B cell (primary cell): ENCODE data around the gene APMAP. TPM values are rescaled to one million over a fixed set of nuclear protein-coding genes. Genes with fewer than 3 reads are reported as not detected.

Source experiments
- ATAC-seq: fragments of 200-7000 bp; cut with Tn5 transposase; one replicate; pipeline ENCODE4 v1.10.0; 2021; ENCODE audit warnings: low read depth, mild to moderate bottlenecking, moderate number of reproducible peaks, moderate library complexity
- CTCF ChIA-PET: fragments of 350-600 bp; sonication (Branson Sonifier 250); formaldehyde crosslinking; loops from one replicate; lab custom pipeline; 2021; ENCODE audit warnings: antibody characterized with exemption, inconsistent platforms; lab: Charles Lee
- POLR2A ChIA-PET: fragments of 350-600 bp; sonication (Branson Sonifier 250); formaldehyde crosslinking; loops from one replicate; lab custom pipeline; 2021; ENCODE audit warnings: antibody characterized with exemption; lab: Charles Lee
- DNase-seq: peaks from one replicate; pipeline ENCODE4 v3.0.0; 2013
- H2AFZ ChIP-seq: 2 replicates; pipeline ENCODE4 v1.6.1; 2012; ENCODE audit warnings: mild to moderate bottlenecking, low read depth, low read length; ENCODE audit not compliant: insufficient read depth, poor library complexity, severe bottlenecking
- H3K27ac ChIP-seq, 2 donors: 1 replicate in 1 of 2; 2 replicates in 1 of 2; pipeline ENCODE4 v1.5.1; 2012 to 2013; ENCODE audit warnings: low read length in 2 of 2, mild to moderate bottlenecking in 2 of 2, moderate library complexity in 1 of 2
- H3K27me3 ChIP-seq, 4 experiments: fragments of 200-600 bp in 1 of 4; sonication (generic) in 1 of 4; replicated peaks in 1 of 4; 1 replicate in 2 of 4; 2 replicates in 2 of 4; pipeline versions ENCODE4 v1.6.1 to v1.7.0; 2013 to 2016; ENCODE audit warnings: low read length in 3 of 4, mild to moderate bottlenecking in 2 of 4, mixed read lengths in 1 of 4, moderate library complexity in 1 of 4; ENCODE audit not compliant: insufficient read depth in 4 of 4, control insufficient read depth in 3 of 4; ENCODE audit errors: control extremely low read depth in 1 of 4
- H3K36me3 ChIP-seq, 2 experiments: replicated peaks in 1 of 2; 1 replicate in 1 of 2; 2 replicates in 1 of 2; pipeline versions ENCODE4 v1.6.1 to v1.7.1; 2013; ENCODE audit warnings: low read length in 1 of 2; ENCODE audit not compliant: insufficient read depth in 2 of 2, control insufficient read depth in 1 of 2; ENCODE audit errors: control extremely low read depth in 1 of 2, extremely low read depth in 1 of 2
- H3K4me1 ChIP-seq, 2 donors: fragments of 200-600 bp in 1 of 2; sonication (generic) in 1 of 2; 1 replicate in 1 of 2; 2 replicates in 1 of 2; pipeline versions ENCODE4 v1.5.1 to v1.6.1; 2013 to 2017; ENCODE audit warnings: low read length in 2 of 2; ENCODE audit not compliant: control insufficient read depth in 2 of 2, insufficient read depth in 2 of 2
- H3K4me2 ChIP-seq: replicated peaks from 2 replicates; pipeline ENCODE3; 2012; ENCODE audit warnings: mild to moderate bottlenecking, low read depth, low read length; ENCODE audit not compliant: poor library complexity, severe bottlenecking
- H3K4me3 ChIP-seq, 5 experiments: fragments of 200-600 bp in 1 of 5; sonication (generic) in 1 of 5; 1 replicate in 3 of 5; 2 replicates in 2 of 5; pipeline versions ENCODE4 v1.5.1 to v1.7.0; 2011 to 2016; ENCODE audit warnings: low read length in 4 of 5, mild to moderate bottlenecking in 4 of 5, low read depth in 2 of 5, control low read depth in 1 of 5, moderate library complexity in 1 of 5; ENCODE audit not compliant: insufficient read depth in 1 of 5; ENCODE audit errors: control extremely low read depth in 1 of 5, extremely low read depth in 1 of 5
- H3K79me2 ChIP-seq: fragments of 200-600 bp; sonication (generic); one replicate; pipeline ENCODE4 v1.6.0; 2016; ENCODE audit warnings: low read length; ENCODE audit not compliant: control insufficient read depth, insufficient read depth
- H3K9ac ChIP-seq: fragments of 200-600 bp; sonication (generic); 2 replicates; pipeline ENCODE4 v1.6.1; 2017; ENCODE audit warnings: mild to moderate bottlenecking, low read length, moderate library complexity
- H3K9me3 ChIP-seq, 3 donors: one replicate each; pipeline versions ENCODE4 v1.6.1 to v1.7.1; 2013; ENCODE audit warnings: low read length in 2 of 3; ENCODE audit not compliant: control insufficient read depth in 2 of 3, insufficient read depth in 1 of 3; ENCODE audit errors: control extremely low read depth in 1 of 3
- H4K20me1 ChIP-seq: 2 replicates; pipeline ENCODE4 v1.6.0; 2012; ENCODE audit warnings: mild to moderate bottlenecking, low read length; ENCODE audit not compliant: insufficient read depth, control insufficient read depth, poor library complexity, severe bottlenecking
- H3K27ac Mint-ChIP-seq: one replicate; pipeline ENCODE4 v1.8.0; 2021; ENCODE audit warnings: mixed read lengths
- H3K27me3 Mint-ChIP-seq: one replicate; pipeline ENCODE4 v1.8.0; 2021; ENCODE audit warnings: mixed read lengths
- H3K4me1 Mint-ChIP-seq: one replicate; pipeline ENCODE4 v1.8.0; 2021; ENCODE audit warnings: mixed read lengths
- H3K4me3 Mint-ChIP-seq: one replicate; pipeline ENCODE4 v1.8.0; 2021; ENCODE audit warnings: mixed read lengths
- H3K9me3 Mint-ChIP-seq: one replicate; pipeline ENCODE4 v1.8.0; 2022; ENCODE audit warnings: mixed read lengths; ENCODE audit not compliant: insufficient read depth
- CTCF ChIP-seq: fragments of 200-600 bp; IDR thresholded peaks from one replicate; pipeline ENCODE4 v1.8.0; 2022; ENCODE audit warnings: antibody characterized with exemption, mild to moderate bottlenecking
- EZH2 ChIP-seq: IDR thresholded peaks from 2 replicates; pipeline ENCODE4 v1.6.1; 2012; ENCODE audit warnings: borderline replicate concordance, low read depth, mild to moderate bottlenecking, moderate library complexity, low read length; ENCODE audit not compliant: insufficient read depth, poor library complexity, severe bottlenecking
- WGBS: methylation state at CpG from one replicate; pipeline ENCODE4 v1.1.5; 2013; ENCODE audit warnings: missing lambda C conversion rate; ENCODE audit not compliant: insufficient coverage; 5-methylcytosine and 5-hydroxymethylcytosine counted together
- intact Hi-C: fragments of 100-400 bp; cut with micrococcal nuclease; formaldehyde crosslinking; loops from one replicate; pipeline ENCODE4 v1.10.0; 2022
- polyA plus RNA-seq: library from polyadenylated mRNA; depleted of rRNA; stranded (reverse); fragments of >200 nt; gene quantifications from 2 replicates; pipeline ENCODE4 v1.2.3, GENCODE V29; 2012
- total RNA-seq, 2 donors: library from RNA; stranded (reverse); fragments of 120-200 nt in 1 of 2; gene quantifications; 1 replicate in 1 of 2; 2 replicates in 1 of 2; pipeline versions ENCODE4 v1.2.3 to v1.2.4, GENCODE V29; 2013 to 2022

APMAP gene
- total and polyA plus RNA-seq, 2 donors (not counting 1 experiment from before 2014, with no cell fraction given): 9.1 to 28.0 TPM

GRCh38 chr20:25000268-25000801, 7.8 kb upstream of the APMAP start:
- no peaks in the 10 kb centered on the region for H3K9me3 ChIP-seq
- no peaks in the 10 kb centered on the region for H3K27me3 ChIP-seq
- no peak overlapping the region for H3K4me2 ChIP-seq
- no peak overlapping the region for H3K4me3 ChIP-seq
- no peaks in the 10 kb centered on the region for H4K20me1 ChIP-seq
- DNase-seq (no peak), ATAC-seq (no peak)
- intact Hi-C loops: no loop called here
- no peak overlapping the region for H2AFZ ChIP-seq
- H3K4me1 ChIP-seq: peaks cover 0 to under 1% of the 10 kb centered on the region in 2 donors
- TF ChIP-seq EZH2 (no peak), CTCF (no peak)
- CTCF ChIA-PET: interaction anchor here (1.1 to 9.8 kb wide), 3 partner anchors 54 to 64 kb away, joined by 3 to 250 read pairs (median 4); partner anchors contain the start of gene ACSS1
- H3K79me2 ChIP-seq: no peaks in the 10 kb centered on the region
- Mint-ChIP-seq H3K9me3 (no peaks in the 10 kb centered on the region), H3K27ac (no peak overlapping the region), H3K4me3 (no peak overlapping the region), H3K4me1 (peaks cover 2% of the 10 kb centered on the region), H3K27me3 (no peaks in the 10 kb centered on the region)
- WGBS: 35% methylated on average over 3 of the region's 4 CpGs
- POLR2A ChIA-PET: no interaction called here
- peaks cover 8 to 12% of the 10 kb centered on the region in 2 experiments for H3K36me3 ChIP-seq
- no peak overlapping the region for H3K27ac ChIP-seq
- no peak overlapping the region for H3K9ac ChIP-seq

- H3K27ac ChIP-seq: no peak overlapping the region
- H4K20me1 ChIP-seq: no peaks in the 10 kb centered on the region
- no peak overlapping the region for H3K27ac Mint-ChIP-seq
- intact Hi-C loops: no loop called here
- H3K27me3 Mint-ChIP-seq: no peaks in the 10 kb centered on the region
- no peaks in the 10 kb centered on the region for H3K27me3 ChIP-seq
- H3K4me1 ChIP-seq: peaks cover 0 to 8% of the 10 kb centered on the region in 2 donors
- WGBS: 96% methylated on average over 4 of the region's 4 CpGs
- H3K4me2 ChIP-seq: no peak overlapping the region
- TF ChIP-seq EZH2 (no peak), CTCF (no peak)
- no peaks in the 10 kb centered on the region for H3K9me3 ChIP-seq
- no peaks in the 10 kb centered on the region for H3K9me3 Mint-ChIP-seq
- no peak overlapping the region for H3K4me3 Mint-ChIP-seq
- no peaks in the 10 kb centered on the region for H3K79me2 ChIP-seq
- no peak overlapping the region for H2AFZ ChIP-seq
- DNase-seq: no peak
- H3K4me3 ChIP-seq: no peak overlapping the region
- no peak overlapping the region for H3K9ac ChIP-seq
- ChIA-PET CTCF (interaction anchor here (0.6 to 9.8 kb wide), 4 partner anchors 55 to 438 kb away, joined by 3 to 250 read pairs (median 4); partner anchors contain the start of gene ACSS1), POLR2A (no interaction called here)
- peaks cover 10% of the 10 kb centered on the region for H3K4me1 Mint-ChIP-seq
- ATAC-seq: no peak
- H3K36me3 ChIP-seq: peaks cover 7% of the 10 kb centered on the region in 2 experiments
Measured at GRCh38 chr20:24999568-24999967, 7.0 kb upstream of the APMAP start.
